Measurements from ENCODE around the gene ENPP4. TPM values are rescaled to one million over a fixed set of nuclear protein-coding genes. Genes with fewer than 3 reads are reported as not detected.

Gene ENPP4
- total RNA-seq, 1 donor from 2014 or later = 3.3 TPM

DNA sequence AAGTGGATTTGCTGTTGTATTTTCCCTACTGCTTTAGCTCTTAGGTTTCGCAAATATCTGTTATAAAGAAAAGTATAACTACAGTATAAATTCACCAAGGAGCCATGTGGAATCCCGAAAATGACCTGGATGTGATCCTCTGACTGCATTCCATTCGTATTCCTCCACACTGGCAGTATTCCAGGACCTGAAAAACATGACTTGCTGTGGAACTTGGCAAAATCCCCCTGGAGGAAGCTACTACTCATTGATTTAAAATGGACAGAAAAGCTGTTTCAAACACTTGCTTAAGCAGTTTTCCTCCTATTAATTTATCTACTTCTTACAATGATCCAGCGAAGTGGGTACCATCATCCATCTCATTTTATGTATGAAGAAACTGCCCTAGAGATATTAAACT is 54.3 kb downstream of the ENPP4 start:
- peaks cover 31% of the 10 kb centered on the region for H3K27me3 Mint-ChIP-seq (ENCODE audit: low read depth)
- DNase-seq (ENCODE audit: low read depth, low spot score) = no peak
- H3K27ac Mint-ChIP-seq (ENCODE audit: unreplicated experiment) = no peak overlapping the region
- no peaks in the 10 kb centered on the region for H3K9me3 Mint-ChIP-seq
- H3K4me3 Mint-ChIP-seq = no peak overlapping the region
- TF ChIP-seq CTCF (conservative IDR thresholded peaks at IDR 0.05) = no peak
- H3K36me3 Mint-ChIP-seq (ENCODE audit: low read depth) = no peaks in the 10 kb centered on the region
- no peaks in the 10 kb centered on the region for H3K4me1 Mint-ChIP-seq

DNA sequence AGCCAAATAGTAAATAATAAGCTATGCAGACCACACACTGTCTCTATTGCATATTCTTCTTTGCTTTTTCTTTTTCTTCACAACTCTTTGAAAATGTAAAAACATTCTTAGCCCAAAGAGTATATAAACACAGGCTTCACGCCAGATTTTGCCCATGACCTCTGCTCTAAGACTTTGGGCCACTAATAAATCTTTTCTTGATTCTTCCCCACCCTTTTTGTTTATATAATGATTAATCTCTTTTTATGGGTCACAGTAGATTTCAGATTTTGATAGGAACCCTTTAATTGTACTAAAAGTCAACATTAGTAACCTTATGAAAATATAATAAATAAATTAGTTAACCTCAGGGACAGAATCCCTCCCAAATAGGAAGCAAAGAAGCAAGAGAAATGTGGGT is 56.8 kb downstream of the ENPP4 start:
- TF ChIP-seq CTCF (conservative IDR thresholded peaks at IDR 0.05) = no peak
- Mint-ChIP-seq H3K4me3 (no peak overlapping the region), H3K27me3 (ENCODE audit: low read depth) (peaks cover 27% of the 10 kb centered on the region), H3K4me1 (no peaks in the 10 kb centered on the region), H3K9me3 (no peaks in the 10 kb centered on the region), H3K27ac (ENCODE audit: unreplicated experiment) (no peak overlapping the region), H3K36me3 (ENCODE audit: low read depth) (no peaks in the 10 kb centered on the region)
- no peak for DNase-seq (ENCODE audit: low read depth, low spot score)

GRCh38 chr6:46189726-46190125 is 59.9 kb downstream of the ENPP4 start:
- Mint-ChIP-seq H3K4me3 (no peak overlapping the region), H3K27ac (ENCODE audit: unreplicated experiment) (no peak overlapping the region), H3K4me1 (no peaks in the 10 kb centered on the region), H3K27me3 (ENCODE audit: low read depth) (peaks cover 10% of the 10 kb centered on the region), H3K9me3 (no peaks in the 10 kb centered on the region), H3K36me3 (ENCODE audit: low read depth) (no peaks in the 10 kb centered on the region)
- no peak for TF ChIP-seq CTCF (conservative IDR thresholded peaks at IDR 0.05)
- no peak for DNase-seq (ENCODE audit: low read depth, low spot score)

- Mint-ChIP-seq H3K27me3 (ENCODE audit: low read depth) (peaks cover 4% of the 10 kb centered on the region), H3K9me3 (no peaks in the 10 kb centered on the region), H3K4me3 (no peak overlapping the region), H3K36me3 (ENCODE audit: low read depth) (no peaks in the 10 kb centered on the region), H3K4me1 (no peaks in the 10 kb centered on the region), H3K27ac (ENCODE audit: unreplicated experiment) (no peak overlapping the region)
- no peak for DNase-seq (ENCODE audit: low read depth, low spot score)
- no peak for TF ChIP-seq CTCF (conservative IDR thresholded peaks at IDR 0.05)
These were observed 61.1 kb downstream of the ENPP4 start for GRCh38 chr6:46190889-46191288.

- no peaks in the 10 kb centered on the region for H3K9me3 Mint-ChIP-seq
- peaks cover 4% of the 10 kb centered on the region for H3K27me3 Mint-ChIP-seq (ENCODE audit: low read depth)
- no peak overlapping the region for H3K4me3 Mint-ChIP-seq
- no peaks in the 10 kb centered on the region for H3K4me1 Mint-ChIP-seq
- H3K27ac Mint-ChIP-seq (ENCODE audit: unreplicated experiment) = no peak overlapping the region
- DNase-seq (ENCODE audit: low read depth, low spot score) = no peak
- H3K36me3 Mint-ChIP-seq (ENCODE audit: low read depth) = no peaks in the 10 kb centered on the region
- TF ChIP-seq CTCF (conservative IDR thresholded peaks at IDR 0.05) = no peak
These were observed 62.2 kb downstream of the ENPP4 start for GRCh38 chr6:46191961-46192360.

Other genes starting within 250 kb of the ENPP4 start
- 0.20 TPM in 1 of 2 replicates, not detected in the other for gene CLIC5, start 114.1 kb upstream of the ENPP4 start, total RNA-seq
- 0.36 and 0.68 TPM in 2 replicates for gene ENPP5, start 41.0 kb downstream of the ENPP4 start, total RNA-seq

Data from neural crest cell (in vitro differentiated cells).